Heart left ventricle (tissue), 16 donors: ENCODE data around the gene ARHGAP26. TPM values are rescaled to one million over a fixed set of nuclear protein-coding genes. Genes with fewer than 3 reads are reported as not detected.

ENCODE experiments used
- ATAC-seq, 4 donors: fragments of 200-7000 bp; cut with Tn5 transposase; one replicate each; pipeline ENCODE4 v1.9.1; 2020 to 2022; ENCODE audit warnings: moderate library complexity in 4 of 4, mild to moderate bottlenecking in 3 of 4, moderate number of reproducible peaks in 1 of 4
- DNase-seq, 5 donors: peaks; one replicate each; pipeline ENCODE4 v3.0.0-alpha.2; 2020
- H3K27ac ChIP-seq, 12 donors: fragments of 200-600 bp; sonication (generic) in 4 of 12; one replicate each; pipeline versions ENCODE4 v1.5.0 to v1.8.0; 2016 to 2022; ENCODE audit warnings: mild to moderate bottlenecking in 2 of 12
- H3K27me3 ChIP-seq, 9 donors: fragments of 200-600 bp; sonication (generic) in 2 of 9; one replicate each; pipeline versions ENCODE4 v1.5.1 to v1.8.0; 2016 to 2022; ENCODE audit warnings: mild to moderate bottlenecking in 3 of 9
- H3K36me3 ChIP-seq, 9 donors: fragments of 200-600 bp; sonication (generic) in 2 of 9; one replicate each; pipeline versions ENCODE4 v1.5.0 to v1.8.0; 2018 to 2022; ENCODE audit warnings: mild to moderate bottlenecking in 2 of 9
- H3K4me1 ChIP-seq, 12 donors: fragments of 200-600 bp; sonication (generic) in 4 of 12; one replicate each; pipeline versions ENCODE4 v1.5.0 to v1.8.0; 2016 to 2022; ENCODE audit warnings: mild to moderate bottlenecking in 3 of 12
- H3K4me3 ChIP-seq, 12 donors: fragments of 200-600 bp; sonication (generic) in 4 of 12; one replicate each; pipeline versions ENCODE4 v1.5.0 to v1.8.0; 2017 to 2022; ENCODE audit warnings: mild to moderate bottlenecking in 9 of 12, moderate library complexity in 4 of 12
- H3K9me3 ChIP-seq, 12 donors: fragments of 200-600 bp; sonication (generic) in 4 of 12; one replicate each; pipeline versions ENCODE4 v1.5.0 to v1.8.0; 2016 to 2022; ENCODE audit warnings: mild to moderate bottlenecking in 1 of 12
- POLR2A ChIP-seq, 2 donors: fragments of 450-650 bp; IDR thresholded peaks; one replicate each; pipeline ENCODE4 v1.6.1; 2017; ENCODE audit warnings: antibody characterized with exemption in 2 of 2, mild to moderate bottlenecking in 2 of 2, moderate library complexity in 2 of 2
- WGBS, 4 donors: extraction: QIAGEN DNeasy Blood & Tissue Kit in 2 of 4; methylation state at CpG; one replicate each; pipeline versions ENCODE4 v1.1.5 to v1.1.7; 2013 to 2018; 5-methylcytosine and 5-hydroxymethylcytosine counted together
- intact Hi-C, 10 donors: fragments of 100-400 bp; cut with DNase I; formaldehyde crosslinking; loops; one replicate each; pipeline versions ENCODE4 v1.11.1 to v1.14.2; 2022
- polyA plus RNA-seq, 2 donors: library from polyadenylated mRNA; stranded (reverse); fragments of 200-250 nt; gene quantifications; one replicate each; pipeline ENCODE4 v1.2.3, GENCODE V29; 2013
- total RNA-seq, 9 donors: library from RNA; depleted of rRNA in 2 of 9; stranded (reverse); fragments of >200 nt in 2 of 9; fragmentation: NEBNext Ultra II Directional in 3 of 9; extraction: Animal tissue kit (Norgen Biotek cat#: 25700) in 3 of 9; gene quantifications; one replicate each; pipeline versions ENCODE4 v1.1.0 to v1.2.4, GENCODE V29; 2016 to 2023
- TF ChIP-seq, protein P1 (sequence below), 12 donors: fragments of 200-600 bp; sonication (generic) in 4 of 12; IDR thresholded peaks; one replicate each; pipeline versions ENCODE4 v1.5.0 to v1.8.0; 2018 to 2022; ENCODE audit warnings: antibody characterized with exemption in 12 of 12, mild to moderate bottlenecking in 5 of 12
- donor health status: ischemic (EF 13 %, LVEDD 7.1; RV severe dilation, severe dysfunction).
- donor health status: healthy with polysubstance abuse.
- donor health status: DM: no; HTN: yes; CAD: no.
- donor health status: DM: no; HTN: no; CAD: no.
- donor health status: ischemic (EF 25% LVEDD 6.9; RV normal size, moderate dysfunction).
- donor health status: ischemic (EF 25% LVEDD 5.7; RV mildly dilated, moderate dysfunction).
- donor health status: healthy.
- donor health status: DM: yes; HTN: yes; CAD: no.
- donor health status: ischemic (EF 35%, LVEDD 5.7; RV mildly dilated, moderate dysfunction).
- donor health status: nonischemic (EF 11% LVEDD 7.7; RV severe dilation, severe dysfunction).
- donor health status: DM: yes; HTN: yes; CAD: no.
- donor health status: PGD.
- donor health status: ischemic (EF 29% LVEDD 5.4; RV normal size, mild dysfunction).
- donor health status: nonischemic (EF 23%, LVEDD 6.1; RV moderate dilation, normal function).

ARHGAP26 gene
- total and polyA plus RNA-seq, 11 donors, result 11.9 to 52.1 (median 33.7) TPM

DNA sequence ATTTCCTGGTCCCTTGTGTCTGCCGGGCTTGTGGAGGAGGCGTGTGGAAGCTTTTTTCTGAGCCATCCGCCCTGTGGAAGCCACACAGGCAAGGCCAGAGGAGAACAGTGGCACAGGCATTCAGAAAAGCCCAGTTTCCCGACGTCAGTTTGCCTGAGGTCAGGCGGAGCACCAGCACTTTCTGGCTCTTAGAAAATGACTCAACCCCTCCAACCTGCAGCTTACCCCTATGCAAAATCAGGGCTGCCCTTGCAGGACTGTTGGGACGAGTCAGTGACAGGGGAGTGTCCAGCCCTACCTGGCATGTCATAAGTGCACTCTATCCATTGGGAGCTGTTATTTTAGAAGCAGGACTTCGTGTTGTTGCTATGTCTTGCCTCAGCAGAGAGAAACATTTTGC lies 417.3 kb downstream of the ARHGAP26 start:
- TF ChIP-seq POLR2A (IDR thresholded peaks at IDR 0.05), result no peak
- TF ChIP-seq, protein P1, sequence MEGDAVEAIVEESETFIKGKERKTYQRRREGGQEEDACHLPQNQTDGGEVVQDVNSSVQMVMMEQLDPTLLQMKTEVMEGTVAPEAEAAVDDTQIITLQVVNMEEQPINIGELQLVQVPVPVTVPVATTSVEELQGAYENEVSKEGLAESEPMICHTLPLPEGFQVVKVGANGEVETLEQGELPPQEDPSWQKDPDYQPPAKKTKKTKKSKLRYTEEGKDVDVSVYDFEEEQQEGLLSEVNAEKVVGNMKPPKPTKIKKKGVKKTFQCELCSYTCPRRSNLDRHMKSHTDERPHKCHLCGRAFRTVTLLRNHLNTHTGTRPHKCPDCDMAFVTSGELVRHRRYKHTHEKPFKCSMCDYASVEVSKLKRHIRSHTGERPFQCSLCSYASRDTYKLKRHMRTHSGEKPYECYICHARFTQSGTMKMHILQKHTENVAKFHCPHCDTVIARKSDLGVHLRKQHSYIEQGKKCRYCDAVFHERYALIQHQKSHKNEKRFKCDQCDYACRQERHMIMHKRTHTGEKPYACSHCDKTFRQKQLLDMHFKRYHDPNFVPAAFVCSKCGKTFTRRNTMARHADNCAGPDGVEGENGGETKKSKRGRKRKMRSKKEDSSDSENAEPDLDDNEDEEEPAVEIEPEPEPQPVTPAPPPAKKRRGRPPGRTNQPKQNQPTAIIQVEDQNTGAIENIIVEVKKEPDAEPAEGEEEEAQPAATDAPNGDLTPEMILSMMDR (IDR thresholded peaks at IDR 0.05), result no peak
- Histone ChIP-seq H3K4me1 (peaks cover 0 to 56% (median 27%) of the 10 kb centered on the region in 12 donors), H3K36me3 (peaks cover 0 to 5% (median 0%) of the 10 kb centered on the region in 9 donors), H3K4me3 (no peak overlapping the region), H3K9me3 (peaks cover 0 to 15% (median 6%) of the 10 kb centered on the region in 12 donors), H3K27ac (no peak overlapping the region), H3K27me3 (no peaks in the 10 kb centered on the region)
- intact Hi-C loops, result no loop called here
- peak in 2 of 4 donors; percentile 25 to 27 for ATAC-seq
- no peak for DNase-seq
- WGBS, 4 donors, result 74 to 79% (median 76%) methylated on average over 8 of the region's 8 CpGs

DNA sequence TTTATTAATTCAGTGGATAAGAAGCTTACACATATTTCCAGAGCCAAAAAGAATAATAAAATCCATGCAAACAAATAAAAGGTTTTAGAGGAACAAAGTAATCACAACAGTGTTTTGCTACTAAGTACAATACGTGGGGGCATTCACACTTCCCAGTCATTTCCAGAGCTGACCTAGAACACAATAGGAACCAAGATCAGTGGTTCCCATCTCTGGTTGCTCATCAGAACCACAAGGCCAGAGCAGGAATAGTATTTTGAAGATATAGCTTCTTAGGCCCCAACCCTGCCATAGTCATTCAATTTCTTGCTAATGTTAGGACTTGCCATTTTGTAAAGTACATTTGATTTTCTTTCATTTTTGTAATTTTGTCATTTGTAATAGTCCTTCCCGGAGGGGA lies 417.9 kb downstream of the ARHGAP26 start:
- no peaks in the 10 kb centered on the region for H3K27me3 ChIP-seq
- intact Hi-C loops, result no loop called here
- H3K36me3 ChIP-seq, result peaks cover 0 to 5% (median 0%) of the 10 kb centered on the region in 9 donors
- no peak for ATAC-seq
- H3K9me3 ChIP-seq, result peaks cover 0 to 15% (median 6%) of the 10 kb centered on the region in 12 donors
- TF ChIP-seq, protein P1 (IDR thresholded peaks at IDR 0.05), result no peak
- no peak for TF ChIP-seq POLR2A (IDR thresholded peaks at IDR 0.05)
- 89 to 96% (median 93%) methylated on average over 2 of the region's 2 CpGs for WGBS, 4 donors
- H3K4me3 ChIP-seq, result no peak overlapping the region
- DNase-seq, result no peak
- peaks cover 0 to 51% (median 22%) of the 10 kb centered on the region in 12 donors for H3K4me1 ChIP-seq
- H3K27ac ChIP-seq, result no peak overlapping the region

DNA sequence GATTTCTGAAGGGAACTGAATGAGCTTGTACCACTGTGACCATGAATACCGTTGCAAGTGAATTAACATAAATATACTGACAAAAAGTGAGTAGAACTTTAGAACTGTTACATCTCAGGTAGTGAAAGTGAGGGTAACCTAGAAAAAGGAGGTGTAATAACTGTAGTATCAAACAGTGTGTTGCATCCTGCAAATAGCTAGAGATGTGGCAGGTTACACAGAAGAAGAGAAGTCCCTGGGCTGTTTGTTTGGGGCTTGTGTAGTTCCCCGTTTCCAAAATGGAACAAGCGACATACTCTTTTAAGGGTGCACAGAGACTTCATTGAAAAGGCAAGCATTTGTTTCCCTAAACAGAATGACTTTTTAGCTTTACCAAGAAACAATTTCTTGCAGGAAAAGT lies 418.5 kb downstream of the ARHGAP26 start:
- 71 to 88% (median 78%) methylated on average over 3 of the region's 3 CpGs for WGBS, 4 donors
- Histone ChIP-seq H3K9me3 (peaks cover 0 to 15% (median 6%) of the 10 kb centered on the region in 12 donors), H3K36me3 (peaks cover 0 to 5% (median 0%) of the 10 kb centered on the region in 9 donors), H3K27me3 (no peaks in the 10 kb centered on the region), H3K27ac (no peak overlapping the region), H3K4me3 (no peak overlapping the region), H3K4me1 (peaks cover 0 to 46% (median 18%) of the 10 kb centered on the region in 12 donors)
- DNase-seq (no peak), ATAC-seq (no peak)
- intact Hi-C loops, result no loop called here
- no peak for TF ChIP-seq POLR2A (IDR thresholded peaks at IDR 0.05)
- TF ChIP-seq, protein P1 (IDR thresholded peaks at IDR 0.05), result no peak

DNA sequence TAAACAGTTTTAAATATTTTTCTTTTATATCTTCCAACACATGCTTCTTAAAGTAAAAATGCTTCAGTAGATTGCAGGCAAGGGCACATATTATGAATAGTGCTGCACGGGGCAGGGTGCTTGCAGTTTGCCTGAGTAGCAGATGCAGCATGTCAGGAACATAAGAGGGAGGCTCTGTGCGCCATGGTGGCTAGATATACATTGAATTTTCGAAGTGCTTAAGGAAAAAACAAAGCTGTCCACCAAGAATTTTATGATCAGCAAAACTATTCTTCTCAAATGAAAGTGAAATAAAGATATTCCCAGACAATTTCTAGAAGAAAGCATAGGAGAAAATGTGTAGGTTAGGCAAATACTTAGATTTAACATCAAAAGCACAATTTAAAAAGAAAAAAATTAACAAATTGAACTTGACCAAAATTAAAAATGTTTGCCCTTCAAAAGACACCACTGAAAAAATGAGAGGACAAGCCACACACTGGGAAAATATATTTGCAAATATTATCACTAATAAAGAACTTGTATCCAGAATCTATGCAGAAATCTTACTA lies 420.2 kb downstream of the ARHGAP26 start:
- peaks cover 0 to 15% (median 6%) of the 10 kb centered on the region in 12 donors for H3K9me3 ChIP-seq
- H3K36me3 ChIP-seq, result peaks cover 0 to 5% (median 0%) of the 10 kb centered on the region in 9 donors
- 95 to 98% (median 97%) methylated on average over 3 of the region's 3 CpGs for WGBS, 4 donors
- peaks cover 0 to 40% (median 16%) of the 10 kb centered on the region in 12 donors for H3K4me1 ChIP-seq
- no peaks in the 10 kb centered on the region for H3K27me3 ChIP-seq
- DNase-seq (no peak), ATAC-seq (no peak)
- intact Hi-C loops, result loop anchor here in 1 of 10 donors (10.0 kb wide), 1 partner anchor 46 kb away; no protein-coding TSS in a partner anchor
- TF ChIP-seq, protein P1 (IDR thresholded peaks at IDR 0.05), result no peak
- no peak for TF ChIP-seq POLR2A (IDR thresholded peaks at IDR 0.05)
- H3K4me3 ChIP-seq, result no peak overlapping the region
- no peak overlapping the region for H3K27ac ChIP-seq
